Stimulated activated CD4-positive, alpha-beta T cell treated with anti-CD3 and anti-CD28 coated beads, Interleukin-1b, Interleukin-23, amount 100 ng/mL, for 1 hour (primary cell): ENCODE data around the gene MLIP.
"Not testable (repeated sequence)": the region's sequence is repeated elsewhere in the genome, so short reads cannot be mapped to it uniquely, and the experiment has no call there.

ENCODE experiments used
- DNase-seq, 2 donors: peaks; one replicate each; pipeline ENCODE4 v3.0.0-alpha.2; 2020; ENCODE audit warnings: low read depth in 2 of 2

MLIP gene

GRCh38 chr6:54140811-54141210, 29.6 kb downstream of the MLIP start:
- no peak for DNase-seq

DNA sequence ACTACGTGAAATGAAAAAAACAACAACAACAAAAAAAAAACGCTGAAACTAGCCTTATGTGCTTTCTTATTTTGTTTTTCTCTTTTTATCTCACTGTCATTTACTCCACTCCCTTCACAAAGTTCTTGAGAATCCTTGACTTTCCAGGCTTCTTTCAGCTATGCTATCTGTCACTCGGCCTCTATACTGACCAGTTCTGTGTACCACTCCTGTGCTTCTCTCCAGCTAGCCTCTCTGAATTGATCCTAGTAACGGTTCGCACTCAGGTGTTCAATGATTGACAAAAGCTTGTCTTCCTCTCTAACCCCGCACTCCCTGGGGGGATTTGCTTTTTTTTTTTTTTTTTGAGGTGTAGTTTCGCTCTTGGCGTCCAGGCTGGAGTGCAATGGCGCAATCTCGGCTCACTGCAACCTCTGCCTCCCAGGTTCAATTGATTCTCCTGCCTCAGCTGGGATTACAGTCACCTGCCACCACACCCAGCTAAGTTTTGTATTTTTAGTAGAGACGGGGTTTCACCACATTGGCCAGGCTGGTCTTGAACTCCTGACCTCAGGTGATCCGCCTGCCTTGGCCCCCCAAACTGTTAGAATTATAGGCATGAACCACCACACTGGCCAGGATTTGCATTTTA, 31.8 kb downstream of the MLIP start:
- no peak for DNase-seq

DNA sequence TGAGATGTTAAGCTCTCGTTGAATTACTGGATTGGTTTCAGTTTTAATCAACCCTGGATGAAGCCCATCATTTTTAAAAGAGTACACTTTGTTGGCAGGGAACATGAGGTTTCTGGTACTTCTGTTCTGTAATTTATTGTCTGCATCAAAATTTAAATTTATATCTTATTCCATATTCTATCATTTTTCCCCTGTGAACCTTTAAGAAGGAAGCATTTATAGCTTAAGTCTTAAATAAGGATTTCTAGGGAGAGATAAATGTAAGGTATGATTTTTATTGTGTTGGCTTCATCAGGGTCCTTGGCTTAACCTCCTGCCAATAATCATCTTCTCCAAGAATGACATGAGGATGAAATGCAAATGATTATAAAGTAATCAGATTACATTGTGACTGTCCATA, 40.6 kb downstream of the MLIP start:
- no peak for DNase-seq

GRCh38 chr6:54156650-54157250, 45.5 kb downstream of the MLIP start:
- DNase-seq, result no peak

DNA sequence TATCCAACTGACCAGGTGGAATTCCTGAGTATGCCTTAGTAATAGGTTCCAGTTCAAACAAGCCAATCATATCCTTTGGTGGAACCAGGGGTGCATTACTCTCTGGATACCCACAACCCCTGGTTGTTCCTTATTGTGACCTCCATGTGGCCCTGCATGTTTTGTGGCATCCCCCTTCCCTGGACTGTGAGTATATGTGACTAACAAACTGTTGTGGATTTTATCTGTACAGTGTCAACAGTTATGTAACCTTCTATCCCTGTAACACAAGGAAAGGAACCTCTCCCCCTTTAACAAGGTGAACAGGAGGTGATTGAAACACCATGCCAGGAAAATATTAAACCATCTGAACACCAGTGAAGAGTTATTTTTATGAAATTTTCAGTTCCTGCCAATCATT, 46.2 kb downstream of the MLIP start:
- no peak for DNase-seq

GRCh38 chr6:54173089-54173488, 61.8 kb downstream of the MLIP start:
- DNase-seq, result no peak

- no peak for DNase-seq
These were observed 67.9 kb downstream of the MLIP start for GRCh38 chr6:54179152-54179551.

DNA sequence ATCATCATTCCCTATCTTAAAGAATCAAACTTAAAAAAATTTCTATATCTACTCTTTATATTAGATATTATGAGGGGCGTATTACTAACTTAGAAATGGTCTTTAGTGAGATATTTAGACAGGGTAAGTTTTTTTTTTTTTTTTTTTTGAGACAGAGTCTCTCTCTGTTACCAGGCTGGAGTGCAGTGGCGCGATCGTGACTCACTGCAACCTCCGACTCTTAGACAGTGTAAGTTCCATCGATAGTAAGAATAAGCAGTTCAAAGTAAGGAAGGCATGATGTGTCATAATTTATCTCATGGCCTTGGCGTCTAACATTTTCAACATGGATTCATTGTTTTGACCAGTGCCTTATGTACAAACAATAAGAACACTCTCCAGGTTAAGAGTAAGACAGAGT, 72.4 kb downstream of the MLIP start:
- no peak for DNase-seq

DNA sequence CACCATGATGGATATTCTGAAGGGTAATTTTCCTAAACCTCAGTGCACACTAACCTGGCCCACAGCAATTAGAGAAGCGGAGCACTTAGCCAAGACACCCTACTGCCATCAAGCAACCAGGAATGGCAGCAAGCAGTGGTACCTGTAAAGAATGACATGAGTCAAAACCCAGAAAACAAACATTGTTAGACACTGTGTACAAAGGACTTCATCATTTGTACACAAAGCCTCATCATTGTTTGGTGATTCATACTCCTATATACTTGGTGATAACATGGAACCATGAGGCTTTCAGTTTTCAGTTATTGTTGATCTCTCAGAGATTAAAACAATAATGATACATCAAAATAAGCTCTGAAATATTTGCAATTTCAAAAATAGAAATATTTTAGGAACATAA, 74.6 kb downstream of the MLIP start:
- no peak for DNase-seq

DNA sequence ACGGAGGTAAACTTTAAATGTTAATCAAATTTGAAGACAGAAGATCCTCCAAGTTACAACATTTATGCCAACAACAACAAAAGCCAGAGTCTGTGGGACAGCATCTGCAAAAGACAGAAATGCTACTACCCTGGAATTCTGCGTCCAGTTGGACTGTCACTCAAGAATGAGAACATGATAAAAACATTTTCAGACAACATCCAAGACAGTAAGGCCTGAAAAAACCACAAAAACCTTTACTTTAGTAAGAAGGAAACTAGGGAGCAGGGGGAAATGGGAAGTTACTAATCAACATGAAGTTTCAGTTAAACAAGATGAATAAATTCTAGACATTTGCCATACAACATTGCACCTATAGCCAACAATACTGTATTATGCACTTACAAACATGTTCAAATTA, 77.6 kb downstream of the MLIP start:
- DNase-seq, result no peak

- DNase-seq, result no peak
These were observed 80.2 kb downstream of the MLIP start for GRCh38 chr6:54191461-54191860.

GRCh38 chr6:54192993-54193392, 81.8 kb downstream of the MLIP start:
- DNase-seq, result no peak

DNA sequence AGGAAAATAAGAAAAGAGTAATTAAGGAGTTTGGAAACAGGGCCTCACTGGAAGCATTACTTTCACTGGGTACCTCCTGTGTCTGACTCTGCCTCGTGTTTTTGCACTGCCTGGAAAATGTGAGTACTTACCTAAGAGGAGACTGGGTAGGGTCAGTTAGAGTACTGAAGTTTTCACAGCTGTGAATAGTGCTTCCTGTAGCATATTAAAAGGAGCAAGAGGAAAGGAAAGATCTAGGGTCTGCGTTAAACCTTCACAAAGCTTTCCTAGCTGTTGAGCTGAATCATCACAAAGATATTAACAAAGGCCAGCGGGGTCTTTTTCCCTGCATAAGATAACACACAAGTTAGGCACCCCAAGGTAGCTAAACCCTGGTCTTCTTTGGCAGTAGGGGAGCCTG, 82.3 kb downstream of the MLIP start:
- no peak for DNase-seq

GRCh38 chr6:54194067-54194466, 82.8 kb downstream of the MLIP start:
- no peak for DNase-seq

GRCh38 chr6:54195637-54196036, 84.4 kb downstream of the MLIP start:
- no peak for DNase-seq

- no peak for DNase-seq
These were observed 85.7 kb downstream of the MLIP start for GRCh38 chr6:54196905-54197304.

DNA sequence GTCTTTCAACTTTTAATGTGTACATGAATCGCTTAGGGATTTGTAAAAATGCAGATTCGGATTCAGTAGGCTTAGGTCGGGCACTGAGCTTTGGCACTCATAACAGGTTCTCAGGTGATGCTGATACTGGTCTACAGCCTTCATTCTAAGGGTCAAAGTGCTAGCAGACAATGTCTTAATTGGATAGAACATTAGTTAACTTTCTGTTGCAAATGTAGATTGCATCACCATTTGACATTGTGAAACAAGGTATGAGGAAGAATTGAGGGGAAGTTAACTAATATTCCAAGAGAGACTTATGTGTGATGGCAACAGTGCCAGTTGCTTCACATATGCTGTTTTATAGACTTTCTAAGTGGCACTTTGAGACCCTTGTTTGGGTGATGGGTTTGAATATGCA, 86.9 kb downstream of the MLIP start:
- no peak for DNase-seq

DNA sequence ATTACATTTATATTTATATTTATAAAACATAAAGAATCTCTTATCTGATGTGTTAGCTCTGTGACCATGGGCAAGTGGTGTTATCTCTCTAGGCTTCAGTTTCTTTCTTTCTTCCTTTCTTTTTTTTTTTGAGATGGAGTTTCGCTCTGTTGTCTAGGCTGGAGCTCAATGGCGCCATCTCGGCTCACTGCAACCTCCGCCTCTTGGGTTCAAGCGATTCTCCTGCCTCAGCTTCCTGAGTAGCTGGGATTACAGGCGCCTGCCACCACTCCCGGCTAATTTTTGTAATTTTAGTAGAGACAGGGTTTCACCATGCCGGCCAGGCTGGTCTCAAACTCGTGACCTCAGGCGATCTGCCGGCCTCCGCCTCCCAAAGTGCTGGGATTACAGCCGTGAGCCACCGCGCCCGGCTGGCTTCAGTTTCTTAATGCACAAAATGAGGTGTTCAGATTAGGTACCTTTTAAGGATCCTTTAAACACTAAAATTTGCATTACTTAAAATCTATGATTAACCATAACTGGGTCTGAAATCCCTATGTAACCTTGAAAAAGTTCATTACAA, 92.3 kb downstream of the MLIP start:
- DNase-seq, result not testable (repeated sequence)

- no peak for DNase-seq
These were observed 93.8 kb downstream of the MLIP start for GRCh38 chr6:54204921-54205591.

DNA sequence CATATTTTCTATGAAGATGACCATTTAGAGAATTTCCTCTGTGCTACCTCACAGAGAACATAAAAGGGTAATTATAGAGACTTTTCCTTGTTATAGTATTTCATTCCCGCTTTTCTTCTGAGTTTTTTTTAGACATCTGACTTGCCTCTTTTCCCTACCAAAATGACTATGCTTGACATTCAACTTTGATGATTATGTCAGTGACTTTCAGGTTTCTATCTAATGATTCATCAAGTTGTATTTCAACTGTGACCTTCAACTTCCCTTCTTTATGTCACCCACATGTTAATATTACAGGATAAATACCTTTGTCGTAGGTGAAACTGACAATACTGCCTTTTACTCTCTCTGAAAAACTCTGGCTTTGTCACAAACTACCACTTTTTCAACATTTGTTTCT, 95.3 kb downstream of the MLIP start:
- DNase-seq, result no peak

- DNase-seq, result not testable (repeated sequence)
These were observed 98.7 kb downstream of the MLIP start for GRCh38 chr6:54209983-54210382.

DNA sequence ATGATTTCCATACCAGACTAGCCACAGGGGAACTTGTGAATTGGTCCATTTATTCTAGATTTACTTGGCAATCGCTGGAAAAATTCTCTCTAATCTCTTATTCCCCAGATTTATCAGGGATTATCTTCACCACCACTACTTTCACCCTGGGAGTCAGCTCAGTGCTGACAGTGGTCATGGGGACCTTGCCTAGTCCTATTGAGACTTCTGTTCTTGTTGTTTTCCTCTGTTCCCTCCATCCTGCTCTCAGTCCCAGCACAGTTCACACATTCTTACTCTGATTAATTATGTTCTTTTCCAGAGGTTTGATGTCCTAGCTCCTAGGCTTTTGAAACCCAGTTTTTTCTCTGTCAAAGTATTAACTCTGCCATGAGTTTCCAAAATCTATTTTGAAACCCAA, 103.0 kb downstream of the MLIP start:
- DNase-seq, result no peak

DNA sequence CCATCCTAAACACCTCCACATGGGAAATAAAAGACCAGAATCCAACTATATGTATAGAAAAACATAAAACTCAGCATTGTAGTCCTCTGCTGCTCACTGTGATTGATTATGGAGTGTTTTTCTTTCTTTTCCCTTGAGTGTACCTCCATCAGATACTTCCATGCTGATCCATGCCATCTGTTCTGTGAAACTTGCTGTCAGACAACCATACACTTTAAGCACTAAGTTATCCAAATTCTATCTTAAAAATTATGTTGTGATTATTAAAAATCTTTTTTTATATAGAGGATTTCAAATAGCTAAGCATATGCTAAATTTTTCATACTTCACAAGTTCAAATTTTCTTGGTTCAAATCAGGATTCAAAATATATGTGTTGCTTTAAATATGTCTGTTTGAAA, 105.1 kb downstream of the MLIP start:
- DNase-seq, result no peak
